ENCODE measurements around the gene PAOX. TPM values are rescaled to one million over a fixed set of nuclear protein-coding genes. Genes with fewer than 3 reads are reported as not detected.

The PAOX gene
- total RNA-seq, 4 donors from 2014 or later, result 7.1 to 14.5 (median 9.6) TPM

GRCh38 chr10:133336118-133336576 lies 42.9 kb upstream of the PAOX start:
- H3K27me3 ChIP-seq, result peaks cover 92% of the 10 kb centered on the region
- peaks cover 0 to 26% (median 23%) of the 10 kb centered on the region in 3 donors for H3K4me1 ChIP-seq
- peak overlapping the region in 1 of 2 donors; percentile 46 for H3K4me3 ChIP-seq
- TF ChIP-seq CTCF (IDR thresholded peaks at IDR 0.05), result no peak
- TF ChIP-seq POLR2A (IDR thresholded peaks at IDR 0.05), result no peak
- TF ChIP-seq POLR2AphosphoS5 (IDR thresholded peaks at IDR 0.05), result no peak
- TF ChIP-seq EP300 (IDR thresholded peaks at IDR 0.05), result no peak
- no peaks in the 10 kb centered on the region for H3K36me3 ChIP-seq
- no peak overlapping the region for H3K27ac ChIP-seq
- no peak for ATAC-seq
- no CpG with 5 or more reads among the region's 41 CpGs for WGBS, 2 donors (ENCODE audit: low coverage in 1 of 2)
- H3K9me3 ChIP-seq, result no peaks in the 10 kb centered on the region

GRCh38 chr10:133336577-133337369 lies 42.3 kb upstream of the PAOX start, which contains the start of gene CALY:
CALY (minus strand) TSS chr10:133336896; CDS start chr10:133328989, 7,907 bp downstream.
- Histone ChIP-seq H3K9me3 (no peaks in the 10 kb centered on the region), H3K27me3 (peaks cover 92% of the 10 kb centered on the region), H3K27ac (no peak within 1 kb of the TSS), H3K4me3 (peak within 1 kb of the TSS in 1 of 2 donors; percentile 46), H3K36me3 (no peaks in the 10 kb centered on the region), H3K4me1 (peaks cover 0 to 26% (median 23%) of the 10 kb centered on the region in 3 donors)
- TF ChIP-seq POLR2A (IDR thresholded peaks at IDR 0.05) (no peak), EP300 (IDR thresholded peaks at IDR 0.05) (no peak), POLR2AphosphoS5 (IDR thresholded peaks at IDR 0.05) (no peak), CTCF (IDR thresholded peaks at IDR 0.05) (no peak)
- 53 to 84% methylated on average over 3 of the region's 63 CpGs for WGBS, 2 donors (ENCODE audit: low coverage in 1 of 2)
- peak; percentile 25 for ATAC-seq

- H3K4me3 ChIP-seq, result no peak overlapping the region
- no peaks in the 10 kb centered on the region for H3K36me3 ChIP-seq
- WGBS, 2 donors (ENCODE audit: low coverage in 1 of 2), result 86 to 88% methylated on average over 3 of the region's 3 CpGs
- peaks cover 0 to 26% (median 23%) of the 10 kb centered on the region in 3 donors for H3K4me1 ChIP-seq
- TF ChIP-seq EP300 (IDR thresholded peaks at IDR 0.05), result no peak
- no peak for TF ChIP-seq CTCF (IDR thresholded peaks at IDR 0.05)
- TF ChIP-seq POLR2AphosphoS5 (IDR thresholded peaks at IDR 0.05), result no peak
- no peak for TF ChIP-seq POLR2A (IDR thresholded peaks at IDR 0.05)
- H3K9me3 ChIP-seq, result no peaks in the 10 kb centered on the region
- no peak overlapping the region for H3K27ac ChIP-seq
- ATAC-seq, result no peak
- peaks cover 92% of the 10 kb centered on the region for H3K27me3 ChIP-seq
These were observed 41.7 kb upstream of the PAOX start for GRCh38 chr10:133337370-133337725.

GRCh38 chr10:133338080-133339071 lies 40.7 kb upstream of the PAOX start:
- no peak for ATAC-seq
- peaks cover 92% of the 10 kb centered on the region for H3K27me3 ChIP-seq
- H3K4me1 ChIP-seq, result peaks cover 0 to 26% (median 23%) of the 10 kb centered on the region in 3 donors
- 82 to 92% methylated on average over 2 to 8 of the region's 10 CpGs for WGBS, 2 donors (ENCODE audit: low coverage in 1 of 2)
- no peak overlapping the region for H3K27ac ChIP-seq
- no peak overlapping the region for H3K4me3 ChIP-seq
- H3K9me3 ChIP-seq, result no peaks in the 10 kb centered on the region
- H3K36me3 ChIP-seq, result no peaks in the 10 kb centered on the region
- no peak for TF ChIP-seq POLR2A (IDR thresholded peaks at IDR 0.05)
- no peak for TF ChIP-seq CTCF (IDR thresholded peaks at IDR 0.05)
